A673 (cell line): Measurements from ENCODE around the gene DOK4. TPM values are rescaled to one million over a fixed set of nuclear protein-coding genes. Genes with fewer than 3 reads are reported as not detected.

Experiments used
- Bru-seq: library from RNA; stranded (reverse); fragments of 400-500 nt; gene quantifications from one replicate; lab custom pipeline; 2021; lab: Mats Ljungman, UMichigan
- BruChase-seq, 2 experiments: library from RNA; stranded (reverse); fragments of 400-500 nt; gene quantifications; one replicate each; lab custom pipeline; 2021; lab: Mats Ljungman, UMichigan
- BruUV-seq: library from RNA; stranded (reverse); fragments of 400-500 nt; replicated peaks from 2 replicates; lab custom pipeline; 2021; lab: Mats Ljungman, UMichigan
- CTCF ChIA-PET: fragments of 300-600 bp; sonication (Branson Sonifier 250); formaldehyde crosslinking; loops from one replicate; lab custom pipeline; 2022; ENCODE audit warnings: antibody characterized with exemption; lab: Charles Lee
- POLR2A ChIA-PET: fragments of 300-600 bp; sonication (Branson Sonifier 250); formaldehyde crosslinking; loops from one replicate; lab custom pipeline; 2022; ENCODE audit warnings: antibody characterized with exemption; ENCODE audit not compliant: low non-redundant PET; lab: Charles Lee
- DNase-seq: peaks from one replicate; pipeline ENCODE4 v3.0.0-alpha.2; 2015; ENCODE audit warnings: low spot score
- H3K27ac ChIP-seq: fragments of 200-600 bp; sonication (generic); 2 replicates; pipeline ENCODE4 v1.5.1; 2016; ENCODE audit warnings: mixed run types, low read depth, mild to moderate bottlenecking, mixed read lengths, antibody characterized with exemption, low read length; ENCODE audit not compliant: poor library complexity, severe bottlenecking
- H3K27me3 ChIP-seq: fragments of 200-600 bp; sonication (generic); replicated peaks from 2 replicates; pipeline ENCODE4 v1.6.1; 2017; ENCODE audit warnings: mixed run types, low read depth, mild to moderate bottlenecking, mixed read lengths, antibody characterized with exemption, low read length; ENCODE audit not compliant: insufficient read depth, poor library complexity
- H3K36me3 ChIP-seq: fragments of 200-600 bp; sonication (generic); 2 replicates; pipeline ENCODE4 v1.6.1; 2016; ENCODE audit warnings: mixed run types, mild to moderate bottlenecking, mixed read lengths, antibody characterized with exemption, low read length; ENCODE audit not compliant: insufficient read depth, poor library complexity, severe bottlenecking
- H3K4me1 ChIP-seq: fragments of 200-600 bp; sonication (generic); 2 replicates; pipeline ENCODE4 v1.6.1; 2017; ENCODE audit warnings: mixed run types, mild to moderate bottlenecking, mixed read lengths, antibody characterized with exemption, low read length; ENCODE audit not compliant: insufficient read depth, poor library complexity, severe bottlenecking
- H3K4me3 ChIP-seq: fragments of 200-600 bp; sonication (generic); 2 replicates; pipeline ENCODE4 v1.5.1; 2016; ENCODE audit warnings: low read depth, mixed run types, mild to moderate bottlenecking, mixed read lengths, low read length; ENCODE audit not compliant: poor library complexity, severe bottlenecking
- H3K9me3 ChIP-seq: fragments of 200-600 bp; sonication (generic); 2 replicates; pipeline ENCODE4 v1.6.1; 2016; ENCODE audit warnings: mixed run types, low read depth, mild to moderate bottlenecking, mixed read lengths, antibody characterized with exemption, low read length; ENCODE audit not compliant: poor library complexity, severe bottlenecking
- CTCF ChIP-seq: fragments of 300-800, 200-600 bp; sonication (generic); conservative IDR thresholded peaks from 2 replicates; pipeline ENCODE4 v1.5.1; 2017; ENCODE audit warnings: low read depth, mild to moderate bottlenecking, antibody characterized with exemption, low read length, moderate library complexity, mixed read lengths
- EZH2 ChIP-seq: fragments of 200-600 bp; sonication (generic); IDR thresholded peaks from 2 replicates; pipeline ENCODE4 v1.6.1; 2017; ENCODE audit warnings: borderline replicate concordance, low read depth, mild to moderate bottlenecking, mixed read lengths, antibody characterized with exemption, low read length; ENCODE audit not compliant: poor library complexity, severe bottlenecking
- intact Hi-C: fragments of 100-400 bp; cut with micrococcal nuclease; formaldehyde crosslinking; loops from one replicate; pipeline ENCODE4 v1.10.0; 2022; ENCODE audit not compliant: unreplicated experiment
- long read RNA-seq: library from polyadenylated mRNA; stranded (forward); transcript quantifications from one replicate; pipeline ENCODE4 v2.0.0, GENCODE V29; 2022
- total RNA-seq: library from RNA; stranded (reverse); gene quantifications from 2 replicates; pipeline ENCODE4 v1.2.3, GENCODE V29; 2021

Gene DOK4
- total RNA-seq = 14.3 and 19.0 TPM in 2 replicates
- Bru-seq, nascent RNA = percentile 35 among the genes with signal in this experiment
- percentile 46 among the genes with signal in this experiment for BruChase-seq, experiment 1, labeled RNA remaining after a 2-hour chase
- percentile 56 among the genes with signal in this experiment for BruChase-seq, experiment 2, labeled RNA remaining after a 6-hour chase
- long read RNA-seq, transcript DOK4-210 (7 exons, 2,851 nt) = minor isoform, 5 of 33 reads
- long read RNA-seq, transcript DOK4-201 (9 exons, 2,772 nt) = major isoform, 8 of 33 reads
- long read RNA-seq, transcript DOK4-218 (8 exons, 1,848 nt) = minor isoform, 7 of 33 reads
- long read RNA-seq, partial matches to known transcripts = 7 of 33 reads
- long read RNA-seq, other reads (novel, unspliced or antisense) = 6 of 33 reads

- POLR2A ChIA-PET = no interaction called here
- Histone ChIP-seq H3K4me1 (no peaks in the 10 kb centered on the region), H3K27ac (peak within 1 kb of the TSS; percentile 65), H3K9me3 (no peaks in the 10 kb centered on the region), H3K4me3 (peak within 1 kb of the TSS; percentile 71), H3K27me3 (no peaks in the 10 kb centered on the region), H3K36me3 (no peaks in the 10 kb centered on the region)
- intact Hi-C loops = no loop called here
- BruUV-seq = no TSS peak
- DNase-seq = peak; percentile 87
- CTCF ChIA-PET = no interaction called here
- TF ChIP-seq CTCF (no peak), EZH2 (no peak)
Measured at GRCh38 chr16:57485916-57486857, at the start of gene DOK4. TSS of gene DOK4 (minus strand) at chr16:57486493. CDS start at chr16:57479507, 6,986 bp downstream.

- Histone ChIP-seq H3K27me3 (no peaks in the 10 kb centered on the region), H3K4me3 (peak overlapping the region; percentile 91), H3K36me3 (no peaks in the 10 kb centered on the region), H3K27ac (peak overlapping the region; percentile 92), H3K4me1 (peaks cover 25% of the 10 kb centered on the region), H3K9me3 (no peaks in the 10 kb centered on the region)
- intact Hi-C loops = no loop called here
- TF ChIP-seq EZH2 (no peak), CTCF (peak; percentile 24; the same call in 1 of the 2 replicates)
- DNase-seq = peak; percentile 93
- ChIA-PET POLR2A (no interaction called here), CTCF (interaction anchor here (0.6 kb wide), 1 partner anchor 212 kb away, joined by 3 read pairs; no protein-coding TSS in a partner anchor)
- no TSS peak for BruUV-seq
Measured at GRCh38 chr16:57535680-57536305, 49.5 kb upstream of the DOK4 start.
